NOMO-1 treated with DMSO at 0.1 percent for 48 hours (cell line): Measurements from ENCODE around the gene CACNA2D2.

ENCODE experiments used
- DNase-seq: peaks from one replicate; lab custom pipeline; 2025; ENCODE audit not compliant: unreplicated experiment; lab: John Stamatoyannopoulos, UW

CACNA2D2 gene

GRCh38 chr3:50405249-50405648 lies 98.2 kb downstream of the CACNA2D2 start:
- DNase-seq, result no peak

GRCh38 chr3:50401978-50402595 lies 101.3 kb downstream of the CACNA2D2 start:
- no peak for DNase-seq

GRCh38 chr3:50396502-50396901 lies 106.9 kb downstream of the CACNA2D2 start:
- no peak for DNase-seq

- peak; percentile 86 for DNase-seq
Measured at GRCh38 chr3:50395070-50395860, 108.2 kb downstream of the CACNA2D2 start.

- DNase-seq, result no peak
Measured at GRCh38 chr3:50393061-50393460, 110.4 kb downstream of the CACNA2D2 start.

GRCh38 chr3:50392101-50392715 lies 111.2 kb downstream of the CACNA2D2 start:
- no peak for DNase-seq

- no peak for DNase-seq
Measured at GRCh38 chr3:50390508-50391224, 112.8 kb downstream of the CACNA2D2 start.

- no peak for DNase-seq
Measured at GRCh38 chr3:50389414-50389767, 114.0 kb downstream of the CACNA2D2 start.

GRCh38 chr3:50388720-50389413 lies 114.6 kb downstream of the CACNA2D2 start:
- DNase-seq, result no peak

- no peak for DNase-seq
Measured at GRCh38 chr3:50388016-50388719, 115.3 kb downstream of the CACNA2D2 start.

- DNase-seq, result no peak
Measured at GRCh38 chr3:50385754-50386153, 117.7 kb downstream of the CACNA2D2 start.

GRCh38 chr3:50383750-50384149 lies 119.7 kb downstream of the CACNA2D2 start:
- DNase-seq, result no peak

GRCh38 chr3:50382722-50383121 lies 120.7 kb downstream of the CACNA2D2 start:
- no peak for DNase-seq

- DNase-seq, result no peak
Measured at GRCh38 chr3:50381383-50381782, 122.1 kb downstream of the CACNA2D2 start.

GRCh38 chr3:50380405-50381085 lies 122.9 kb downstream of the CACNA2D2 start:
- no peak for DNase-seq

- no peak for DNase-seq
Measured at GRCh38 chr3:50378757-50379156, 124.7 kb downstream of the CACNA2D2 start.

GRCh38 chr3:50378024-50378423 lies 125.4 kb downstream of the CACNA2D2 start:
- no peak for DNase-seq

GRCh38 chr3:50375258-50375931 lies 128.0 kb downstream of the CACNA2D2 start:
- no peak for DNase-seq
